ENCODE data around the gene SPI1.

Gene SPI1

GRCh38 chr11:47378010-47378835, at the start of gene SPI1:
Gene SPI1 (minus strand): TSS chr11:47378547. CDS start chr11:47378353, 194 bp downstream.
- no peak for DNase-seq (ENCODE audit: low read depth, low spot score)

- DNase-seq (ENCODE audit: low read depth, low spot score): peak; percentile 95
Observed at GRCh38 chr11:47426062-47426956, 48.0 kb upstream of the SPI1 start, which contains the start of gene PSMC3. Gene PSMC3 (minus strand): TSS chr11:47426439. CDS start chr11:47426279, 160 bp downstream.

GRCh38 chr11:47425611-47426010, 47.3 kb upstream of the SPI1 start:
- no peak for DNase-seq (ENCODE audit: low read depth, low spot score)

- no peak for DNase-seq (ENCODE audit: low read depth, low spot score)
Observed at GRCh38 chr11:47418454-47419259, 40.3 kb upstream of the SPI1 start.

- no peak for DNase-seq (ENCODE audit: low read depth, low spot score)
Observed at GRCh38 chr11:47417712-47418111, 39.4 kb upstream of the SPI1 start.

- peak; percentile 66 for DNase-seq (ENCODE audit: low read depth, low spot score)
Observed at GRCh38 chr11:47415949-47416472, 37.7 kb upstream of the SPI1 start.

GRCh38 chr11:47415091-47415854, 36.9 kb upstream of the SPI1 start:
- DNase-seq (ENCODE audit: low read depth, low spot score): no peak

- no peak for DNase-seq (ENCODE audit: low read depth, low spot score)
Observed at GRCh38 chr11:47414685-47415070, 36.3 kb upstream of the SPI1 start.

- no peak for DNase-seq (ENCODE audit: low read depth, low spot score)
Observed at GRCh38 chr11:47413908-47414684, 35.7 kb upstream of the SPI1 start.

GRCh38 chr11:47413351-47413750, 35.0 kb upstream of the SPI1 start:
- no peak for DNase-seq (ENCODE audit: low read depth, low spot score)

- no peak for DNase-seq (ENCODE audit: low read depth, low spot score)
Observed at GRCh38 chr11:47411884-47412746, 33.8 kb upstream of the SPI1 start.

GRCh38 chr11:47410370-47411264, 32.3 kb upstream of the SPI1 start:
- no peak for DNase-seq (ENCODE audit: low read depth, low spot score)

GRCh38 chr11:47409440-47410369, 31.4 kb upstream of the SPI1 start:
- no peak for DNase-seq (ENCODE audit: low read depth, low spot score)

- no peak for DNase-seq (ENCODE audit: low read depth, low spot score)
Observed at GRCh38 chr11:47408598-47409439, 30.5 kb upstream of the SPI1 start.

GRCh38 chr11:47407746-47408590, 29.6 kb upstream of the SPI1 start, which contains the start of gene SLC39A13:
Gene SLC39A13 (plus strand): TSS chr11:47408590. CDS start chr11:47410095, 1,505 bp downstream.
- peak; percentile 88 for DNase-seq (ENCODE audit: low read depth, low spot score)

Measured in smooth muscle cell of the brain vasculature (primary cell).